ENCODE measurements around the gene IFIT5. TPM values are rescaled to one million over a fixed set of nuclear protein-coding genes. Genes with fewer than 3 reads are reported as not detected.
"Not testable (repeated sequence)": the region's sequence is repeated elsewhere in the genome, so short reads cannot be mapped to it uniquely, and the experiment has no call there.

The IFIT5 gene
- total and polyA plus RNA-seq, 2 experiments from 2014 or later, result 4.4 to 6.6 TPM

DNA sequence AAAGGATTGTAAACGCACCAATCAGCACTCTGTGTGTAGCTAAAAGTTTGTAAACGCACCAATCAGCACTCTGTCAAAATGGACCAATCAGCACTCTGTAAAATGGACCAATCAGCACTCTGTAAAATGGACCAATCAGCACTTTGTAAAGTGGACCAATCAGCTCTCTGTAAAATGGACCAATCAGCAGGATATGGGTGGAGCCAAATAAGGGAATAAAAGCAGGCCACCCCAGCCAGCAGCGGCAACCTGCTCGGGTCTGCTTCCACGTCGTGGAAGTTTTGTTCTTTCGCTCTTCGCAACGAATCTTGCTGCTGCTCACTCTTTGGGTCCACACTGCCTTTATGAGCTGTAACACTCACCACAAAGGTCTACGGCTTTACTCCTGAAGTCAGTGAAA, 2.1 kb upstream of the IFIT5 start:
- H3K4me3 ChIP-seq; H3K9me3 ChIP-seq (ENCODE audit: low read depth); DNase-seq (ENCODE audit: low read depth in 1 of 2, low spot score in 1 of 2); H3K27ac ChIP-seq; H3K36me3 ChIP-seq; H3K27me3 ChIP-seq; H3K4me1 ChIP-seq (ENCODE audit: low read depth): not testable (repeated sequence)

DNA sequence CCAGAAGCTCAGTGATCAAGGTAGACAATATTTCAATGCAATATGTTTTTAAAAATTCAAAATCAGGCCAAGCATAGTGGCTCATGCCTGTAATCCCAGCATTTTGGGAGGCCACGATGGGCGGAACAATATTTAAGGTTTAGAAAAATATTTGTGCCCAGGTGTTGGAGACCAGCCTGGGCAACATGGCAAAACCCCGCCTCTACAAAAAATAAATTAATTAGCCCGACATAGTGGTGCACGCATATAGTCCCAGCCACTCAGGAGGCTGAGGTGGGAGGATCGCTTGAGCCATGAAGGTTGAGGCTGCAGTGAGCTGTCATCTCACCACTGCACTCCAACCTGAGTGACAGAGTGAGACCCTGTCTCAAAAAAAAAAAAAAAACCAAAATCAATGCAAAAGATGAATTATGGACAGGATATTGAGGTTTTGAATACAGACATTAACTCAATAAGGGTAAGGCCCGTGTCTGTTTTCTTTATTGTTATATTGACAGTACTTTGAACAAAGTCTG, 913 bp upstream of the IFIT5 start:
- TF ChIP-seq, protein P1, sequence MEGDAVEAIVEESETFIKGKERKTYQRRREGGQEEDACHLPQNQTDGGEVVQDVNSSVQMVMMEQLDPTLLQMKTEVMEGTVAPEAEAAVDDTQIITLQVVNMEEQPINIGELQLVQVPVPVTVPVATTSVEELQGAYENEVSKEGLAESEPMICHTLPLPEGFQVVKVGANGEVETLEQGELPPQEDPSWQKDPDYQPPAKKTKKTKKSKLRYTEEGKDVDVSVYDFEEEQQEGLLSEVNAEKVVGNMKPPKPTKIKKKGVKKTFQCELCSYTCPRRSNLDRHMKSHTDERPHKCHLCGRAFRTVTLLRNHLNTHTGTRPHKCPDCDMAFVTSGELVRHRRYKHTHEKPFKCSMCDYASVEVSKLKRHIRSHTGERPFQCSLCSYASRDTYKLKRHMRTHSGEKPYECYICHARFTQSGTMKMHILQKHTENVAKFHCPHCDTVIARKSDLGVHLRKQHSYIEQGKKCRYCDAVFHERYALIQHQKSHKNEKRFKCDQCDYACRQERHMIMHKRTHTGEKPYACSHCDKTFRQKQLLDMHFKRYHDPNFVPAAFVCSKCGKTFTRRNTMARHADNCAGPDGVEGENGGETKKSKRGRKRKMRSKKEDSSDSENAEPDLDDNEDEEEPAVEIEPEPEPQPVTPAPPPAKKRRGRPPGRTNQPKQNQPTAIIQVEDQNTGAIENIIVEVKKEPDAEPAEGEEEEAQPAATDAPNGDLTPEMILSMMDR (IDR thresholded peaks at IDR 0.05; ENCODE audit: low read depth, low read length), result no peak
- Histone ChIP-seq H3K4me1 (ENCODE audit: low read depth) (no peaks in the 10 kb centered on the region), H3K27ac (no peak overlapping the region), H3K4me3 (no peak overlapping the region), H3K36me3 (no peaks in the 10 kb centered on the region), H3K9me3 (ENCODE audit: low read depth) (no peaks in the 10 kb centered on the region), H3K27me3 (no peaks in the 10 kb centered on the region)
- DNase-seq (ENCODE audit: low read depth in 1 of 2, low spot score in 1 of 2), result no peak

DNA sequence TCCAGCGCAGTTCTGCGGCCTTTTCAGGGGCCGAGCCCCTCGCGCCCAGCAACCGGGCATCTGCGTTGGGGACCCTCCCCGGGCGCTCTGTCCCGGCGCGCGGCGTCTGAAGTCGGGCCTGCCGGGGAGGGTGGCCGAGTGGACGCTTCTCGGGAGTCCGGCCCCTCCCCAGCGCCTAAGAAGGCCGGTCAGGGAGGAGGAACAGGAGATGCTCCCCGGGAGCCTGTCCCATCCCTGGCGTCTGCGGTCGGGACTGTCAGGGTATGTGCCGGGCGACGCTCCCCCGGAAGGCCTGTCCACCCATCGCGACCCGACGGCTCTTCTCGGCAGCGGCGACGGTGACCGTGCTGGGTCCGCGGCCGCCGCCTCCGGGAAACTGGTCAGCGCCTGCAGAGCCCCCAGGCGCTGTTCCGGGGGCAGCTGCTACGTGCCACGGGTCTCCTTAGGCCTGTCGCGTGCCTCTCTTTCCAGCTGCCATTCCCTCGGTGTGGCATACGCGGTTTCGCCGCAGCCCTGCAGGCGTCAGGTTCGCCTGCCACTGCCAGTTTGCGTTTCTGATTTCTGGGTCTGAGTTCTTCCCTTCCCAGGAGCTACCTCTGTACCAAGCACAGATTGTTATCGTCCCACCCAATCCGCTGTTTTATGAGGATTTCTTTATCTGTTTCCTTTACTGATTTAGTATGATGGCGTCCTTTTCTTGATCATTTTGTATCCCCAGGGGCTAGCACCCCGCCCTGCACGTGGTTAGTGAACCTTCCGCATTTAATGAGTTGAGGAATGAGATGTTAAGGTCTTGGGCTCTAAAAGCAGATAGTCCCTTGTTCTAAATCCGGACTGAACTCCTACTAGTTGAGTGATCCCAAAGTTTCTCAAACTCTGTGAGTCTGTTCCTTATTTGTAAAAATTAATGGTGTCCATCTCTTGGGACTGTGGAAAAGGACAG, 782 bp downstream of the IFIT5 start:
- no peaks in the 10 kb centered on the region for H3K4me1 ChIP-seq (ENCODE audit: low read depth)
- H3K4me3 ChIP-seq, result peak overlapping the region; percentile 82
- peak; percentile 22 to 35 for DNase-seq (ENCODE audit: low read depth in 1 of 2, low spot score in 1 of 2)
- TF ChIP-seq, protein P1 (IDR thresholded peaks at IDR 0.05; ENCODE audit: low read depth, low read length), result no peak
- H3K36me3 ChIP-seq, result no peaks in the 10 kb centered on the region
- H3K9me3 ChIP-seq (ENCODE audit: low read depth), result no peaks in the 10 kb centered on the region
- H3K27ac ChIP-seq, result peak overlapping the region; percentile 26
- no peaks in the 10 kb centered on the region for H3K27me3 ChIP-seq

DNA sequence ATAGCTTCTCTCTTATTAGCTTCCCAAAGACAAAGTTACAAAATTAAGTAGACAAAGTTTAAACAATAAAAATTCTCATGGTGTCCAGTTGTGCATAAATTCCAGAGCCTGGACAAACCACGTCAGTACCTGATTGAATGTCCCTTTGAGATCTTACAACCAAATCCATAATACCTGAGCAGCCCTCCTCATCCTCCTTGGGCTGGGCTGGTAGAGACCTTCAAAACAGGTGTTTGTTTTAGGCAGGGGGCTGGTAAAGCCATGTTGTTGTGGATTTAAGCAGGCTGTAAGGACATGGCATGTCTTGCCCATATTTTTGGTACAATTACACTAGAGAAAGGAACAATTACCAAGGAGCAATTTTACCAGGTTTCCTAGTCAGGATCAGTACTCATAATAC, 2.1 kb downstream of the IFIT5 start:
- TF ChIP-seq, protein P1 (IDR thresholded peaks at IDR 0.05; ENCODE audit: low read depth, low read length), result no peak
- Histone ChIP-seq H3K36me3 (no peaks in the 10 kb centered on the region), H3K9me3 (ENCODE audit: low read depth) (no peaks in the 10 kb centered on the region), H3K4me1 (ENCODE audit: low read depth) (no peaks in the 10 kb centered on the region), H3K27me3 (no peaks in the 10 kb centered on the region), H3K4me3 (no peak overlapping the region), H3K27ac (no peak overlapping the region)
- DNase-seq (ENCODE audit: low read depth in 1 of 2, low spot score in 1 of 2), result peak in 1 of 2 donors; percentile 15

DNA sequence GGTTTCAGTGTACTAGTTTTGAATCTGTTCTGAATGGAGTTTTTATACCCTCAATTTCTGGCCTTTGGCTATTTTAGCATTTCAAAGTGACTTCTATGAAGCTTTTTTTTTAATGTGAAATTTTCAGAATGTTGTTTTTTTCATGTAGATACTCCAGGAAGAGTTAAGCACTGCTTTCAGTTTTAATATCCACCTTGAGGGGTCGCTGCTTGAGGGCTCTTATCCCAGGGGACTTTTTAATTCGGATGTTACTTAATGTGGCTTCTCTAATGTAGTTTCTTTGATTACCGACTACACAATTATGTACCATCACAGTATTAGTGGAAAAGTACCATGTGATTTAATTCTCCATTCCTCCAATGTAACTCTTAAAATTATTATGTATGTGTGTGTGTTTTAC, 5.2 kb downstream of the IFIT5 start:
- no peaks in the 10 kb centered on the region for H3K4me1 ChIP-seq (ENCODE audit: low read depth)
- peak in 1 of 2 donors; percentile 52 for DNase-seq (ENCODE audit: low read depth in 1 of 2, low spot score in 1 of 2)
- no peak overlapping the region for H3K27ac ChIP-seq
- no peak overlapping the region for H3K4me3 ChIP-seq
- no peaks in the 10 kb centered on the region for H3K9me3 ChIP-seq (ENCODE audit: low read depth)
- H3K27me3 ChIP-seq, result no peaks in the 10 kb centered on the region
- TF ChIP-seq, protein P1 (IDR thresholded peaks at IDR 0.05; ENCODE audit: low read depth, low read length), result peak; percentile 51
- H3K36me3 ChIP-seq, result no peaks in the 10 kb centered on the region

DNA sequence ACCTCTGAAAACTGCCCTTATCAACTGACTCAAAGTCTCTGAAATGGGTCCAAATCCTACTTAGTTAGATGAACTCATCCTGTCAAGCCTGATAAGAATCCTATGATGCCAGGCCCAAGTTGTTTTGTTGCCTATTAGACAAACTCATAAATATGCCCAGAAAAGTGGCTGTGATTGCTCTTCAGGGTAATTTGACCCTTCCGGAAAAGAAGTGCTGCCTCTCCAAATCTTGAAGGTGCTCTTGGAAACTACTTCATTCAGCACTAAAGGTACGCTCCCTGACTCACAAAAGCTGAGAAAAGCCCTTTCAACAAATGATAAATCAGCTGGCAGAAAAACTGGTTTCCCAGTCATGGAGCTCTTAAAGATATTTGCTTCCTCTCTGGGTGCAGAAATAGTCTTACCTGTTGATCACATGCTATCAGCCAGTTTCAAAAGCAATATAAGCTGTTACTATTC, 6.7 kb downstream of the IFIT5 start:
- H3K4me1 ChIP-seq (ENCODE audit: low read depth), result no peaks in the 10 kb centered on the region
- no peak overlapping the region for H3K27ac ChIP-seq
- TF ChIP-seq, protein P1 (IDR thresholded peaks at IDR 0.05; ENCODE audit: low read depth, low read length), result no peak
- no peaks in the 10 kb centered on the region for H3K36me3 ChIP-seq
- DNase-seq (ENCODE audit: low read depth in 1 of 2, low spot score in 1 of 2), result peak in 1 of 2 donors; percentile 8
- no peaks in the 10 kb centered on the region for H3K9me3 ChIP-seq (ENCODE audit: low read depth)
- H3K4me3 ChIP-seq, result no peak overlapping the region
- no peaks in the 10 kb centered on the region for H3K27me3 ChIP-seq
